SK-N-SH (cell line): Measurements from ENCODE around the gene ERLIN1. TPM values are rescaled to one million over a fixed set of nuclear protein-coding genes. Genes with fewer than 3 reads are reported as not detected.

Experiments
- CTCF ChIA-PET: fragments of 300-600, 350-600 bp; formaldehyde crosslinking; extraction: SDS; loops from one replicate; lab custom pipeline; 2021; lab: Yijun Ruan, JAX
- POLR2A ChIA-PET: fragments of 350-600 bp; sonication (Branson Sonifier 250); formaldehyde crosslinking; extraction: SDS; loops from one replicate; lab custom pipeline; 2020; ENCODE audit warnings: antibody characterized with exemption, inconsistent platforms; lab: Yijun Ruan, JAX
- DNase-seq: peaks from one replicate; pipeline ENCODE4 v3.0.0; 2012
- H2AFZ ChIP-seq: fragments of 200-600 bp; sonication (generic); 2 replicates; pipeline ENCODE4 v1.8.1; 2016; ENCODE audit warnings: antibody characterized with exemption, mild to moderate bottlenecking, low read depth
- H3F3A ChIP-seq: fragments of 200-600 bp; sonication (generic); replicated peaks from 2 replicates; pipeline ENCODE3; 2016; ENCODE audit warnings: antibody characterized with exemption, mild to moderate bottlenecking; ENCODE audit not compliant: insufficient read depth
- H3K27ac ChIP-seq, 2 experiments: fragments of 200-500 bp in 1 of 2; fragments of 200-600 bp in 1 of 2; sonication (Bioruptor generic) in 1 of 2; sonication (generic), shearing (Covaris generic) in 1 of 2; 2 replicates each; pipeline versions ENCODE4 v1.5.1 to v1.6.1; 2014 to 2016; ENCODE audit warnings: low read depth in 2 of 2, inconsistent platforms in 1 of 2, low read length in 1 of 2, mild to moderate bottlenecking in 1 of 2, mixed read lengths in 1 of 2
- H3K27me3 ChIP-seq: fragments of 200-600 bp; sonication (generic), shearing (Covaris generic); 2 replicates; pipeline ENCODE4 v1.6.1; 2016; ENCODE audit warnings: mixed run types; ENCODE audit not compliant: insufficient read depth
- H3K36me3 ChIP-seq, 2 experiments: fragments of 200-500 bp in 1 of 2; fragments of 200-600 bp in 1 of 2; sonication (Bioruptor generic) in 1 of 2; sonication (generic) in 1 of 2; replicated peaks in 1 of 2; 2 replicates each; pipeline versions ENCODE3 to v1.5.1; 2014 to 2016; ENCODE audit warnings: low read length in 1 of 2, mild to moderate bottlenecking in 1 of 2; ENCODE audit not compliant: insufficient read depth in 2 of 2, control insufficient read depth in 1 of 2
- H3K4me1 ChIP-seq, 2 experiments: fragments of 200-500 bp in 1 of 2; fragments of 200-600 bp in 1 of 2; sonication (Bioruptor generic) in 1 of 2; sonication (generic), shearing (Covaris generic) in 1 of 2; 2 replicates each; pipeline versions ENCODE4 v1.5.1 to v1.6.1; 2014 to 2016; ENCODE audit warnings: low read depth in 1 of 2, low read length in 1 of 2, mixed run types in 1 of 2; ENCODE audit not compliant: insufficient read depth in 2 of 2, control insufficient read depth in 1 of 2
- H3K4me2 ChIP-seq: fragments of 200-600 bp; sonication (generic), shearing (Covaris generic); 2 replicates; pipeline ENCODE4 v1.6.1; 2017; ENCODE audit warnings: mixed run types
- H3K4me3 ChIP-seq, 2 experiments: fragments of 200-500 bp in 1 of 2; fragments of 200-600 bp in 1 of 2; sonication (Bioruptor generic) in 1 of 2; sonication (generic), shearing (Covaris generic) in 1 of 2; 2 replicates each; pipeline versions ENCODE4 v1.5.1 to v1.8.1; 2014 to 2016; ENCODE audit warnings: low read depth in 2 of 2, inconsistent platforms in 1 of 2, low read length in 1 of 2, mild to moderate bottlenecking in 1 of 2, mixed read lengths in 1 of 2, moderate library complexity in 1 of 2
- H3K79me2 ChIP-seq: fragments of 200-600 bp; sonication (generic); 2 replicates; pipeline ENCODE4 v1.8.1; 2017; ENCODE audit warnings: mild to moderate bottlenecking; ENCODE audit not compliant: insufficient read depth
- H3K9ac ChIP-seq: fragments of 200-600 bp; sonication (generic); 2 replicates; pipeline ENCODE4 v1.6.1; 2017; ENCODE audit warnings: mixed run types
- H3K9me2 ChIP-seq: fragments of 200-600 bp; sonication (generic); 2 replicates; pipeline ENCODE4 v1.6.1; 2017; ENCODE audit warnings: mixed run types
- H3K9me3 ChIP-seq: fragments of 200-600 bp; sonication (generic); 2 replicates; pipeline ENCODE4 v1.6.1; 2017; ENCODE audit warnings: mixed run types, mild to moderate bottlenecking, moderate library complexity
- H4K20me1 ChIP-seq: fragments of 200-600 bp; sonication (generic); 2 replicates; pipeline ENCODE4 v1.6.1; 2017; ENCODE audit warnings: mild to moderate bottlenecking, mixed run types; ENCODE audit not compliant: insufficient read depth
- EP300 ChIP-seq, 2 experiments: IDR thresholded peaks; 2 replicates each; pipeline versions ENCODE4 v1.4.0 to v1.6.1; 2012; ENCODE audit warnings: borderline replicate concordance in 1 of 2, low read depth in 1 of 2, low read length in 1 of 2
- FOSL2 ChIP-seq: IDR thresholded peaks from 2 replicates; pipeline ENCODE4 v1.4.0; 2012; ENCODE audit warnings: low read depth, mild to moderate bottlenecking, moderate library complexity, borderline replicate concordance
- MEF2A ChIP-seq: IDR thresholded peaks from 2 replicates; pipeline ENCODE4 v1.4.0; 2012; ENCODE audit warnings: low read depth, borderline replicate concordance
- NFIC ChIP-seq: IDR thresholded peaks from 2 replicates; pipeline ENCODE4 v1.4.0; 2012; ENCODE audit warnings: borderline replicate concordance
- NRF1 ChIP-seq: IDR thresholded peaks from 2 replicates; pipeline ENCODE4 v1.6.1; 2012; ENCODE audit warnings: low read depth, mild to moderate bottlenecking, low read length
- POLR2AphosphoS5 ChIP-seq: IDR thresholded peaks from 2 replicates; pipeline ENCODE4 v1.6.1; 2012; ENCODE audit warnings: low read depth, low read length
- RFX5 ChIP-seq: IDR thresholded peaks from 2 replicates; pipeline ENCODE4 v1.6.1; 2012; ENCODE audit warnings: mild to moderate bottlenecking, improper control_type of control experiment, low read length
- RXRA ChIP-seq: IDR thresholded peaks from 2 replicates; pipeline ENCODE4 v1.4.0; 2012; ENCODE audit warnings: low read depth, mild to moderate bottlenecking, borderline replicate concordance
- SIN3A ChIP-seq: IDR thresholded peaks from 2 replicates; pipeline ENCODE4 v1.6.1; 2012; ENCODE audit warnings: low read depth, mild to moderate bottlenecking, low read length, moderate library complexity, borderline replicate concordance
- SMC3 ChIP-seq: IDR thresholded peaks from 2 replicates; pipeline ENCODE4 v1.6.1; 2012; ENCODE audit warnings: low read depth, low read length, improper control_type of control experiment
- TAF1 ChIP-seq: IDR thresholded peaks from 2 replicates; pipeline ENCODE4 v1.6.1; 2012; ENCODE audit warnings: low read depth, mild to moderate bottlenecking, low read length, moderate library complexity, borderline replicate concordance
- TCF12 ChIP-seq: IDR thresholded peaks from 2 replicates; pipeline ENCODE4 v1.4.0; 2012
- WGBS: methylation state at CpG from one replicate; pipeline ENCODE4 v1.1.6; 2017; ENCODE audit warnings: low lambda C conversion rate; 5-methylcytosine and 5-hydroxymethylcytosine counted together
- polyA plus RNA-seq, 3 experiments: library from polyadenylated mRNA; depleted of rRNA; stranded (reverse); fragments of >200 nt; gene quantifications; 2 replicates each; pipeline ENCODE4 v1.2.3, GENCODE V29; 2012
- TF ChIP-seq, protein P1 (sequence below): fragments of 150-350 bp; IDR thresholded peaks from 2 replicates; pipeline ENCODE4 v1.6.1; 2016; ENCODE audit warnings: mild to moderate bottlenecking, low read depth, low read length
- TF ChIP-seq, protein P2 (sequence below): IDR thresholded peaks from 2 replicates; pipeline ENCODE4 v1.4.0; 2012; ENCODE audit warnings: low read depth, borderline replicate concordance
- TF ChIP-seq, protein P3 (sequence below): fragments of 200-600 bp; sonication (generic); IDR thresholded peaks from 2 replicates; pipeline ENCODE4 v1.6.1; 2017; ENCODE audit warnings: antibody characterized with exemption, mild to moderate bottlenecking, moderate library complexity

The ERLIN1 gene
- polyA plus RNA-seq, 1 of the 3 experiments (the other 2 are of a cell fraction) = 43.8 TPM

DNA sequence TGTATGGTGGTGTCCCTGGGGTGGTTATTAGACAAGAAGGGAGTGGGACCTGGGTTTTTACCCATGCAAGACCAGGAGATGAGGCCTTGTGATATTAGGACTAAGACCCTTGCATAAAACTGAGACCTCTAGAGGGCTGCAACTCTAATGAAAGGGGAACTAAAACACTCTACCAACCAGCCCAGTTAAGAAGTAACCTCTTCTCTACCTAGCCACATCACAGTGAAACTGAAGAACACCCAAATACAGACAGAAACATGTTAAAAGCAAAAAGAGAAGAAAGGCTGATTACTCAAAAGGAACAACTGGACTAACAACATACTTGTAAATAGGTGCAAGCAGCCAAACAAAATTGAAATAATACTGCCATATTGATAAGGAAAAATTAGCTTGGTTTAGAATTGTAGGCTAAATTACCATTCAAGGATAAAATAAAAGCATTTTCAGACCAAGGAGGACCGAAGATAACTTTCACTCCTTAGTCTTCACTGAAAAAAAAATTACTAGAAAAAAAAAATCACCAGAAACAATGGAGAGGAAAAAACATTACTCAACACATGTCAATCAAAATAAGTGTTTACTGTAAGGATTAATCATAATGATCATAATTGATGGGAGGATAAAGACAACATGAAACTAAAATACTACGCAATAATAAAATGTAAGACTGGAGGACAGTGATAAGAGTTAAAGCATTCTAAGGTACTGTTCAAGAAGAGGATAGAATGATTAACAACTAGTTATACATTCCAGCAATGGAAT is 27.6 kb downstream of the ERLIN1 start:
- peaks cover 34% of the 10 kb centered on the region; the same call in 1 of the 2 replicates for H3K79me2 ChIP-seq
- ChIA-PET POLR2A (no interaction called here), CTCF (interaction anchor here (0.7 kb wide), 1 partner anchor 49 kb away, joined by 3 read pairs; no protein-coding TSS in a partner anchor)
- no peak overlapping the region for H3K27ac ChIP-seq
- no peak overlapping the region for H3K4me3 ChIP-seq
- no peaks in the 10 kb centered on the region for H3F3A ChIP-seq
- WGBS = 87% methylated on average over 2 of the region's 2 CpGs
- DNase-seq = no peak
- no peak overlapping the region for H3K9ac ChIP-seq
- no peak for TF ChIP-seq EP300 (IDR thresholded peaks at IDR 0.05; ENCODE audit: borderline replicate concordance in 1 of 2, low read depth in 1 of 2, low read length in 1 of 2)
- no peak overlapping the region for H2AFZ ChIP-seq
- H3K9me3 ChIP-seq = no peaks in the 10 kb centered on the region
- H3K9me2 ChIP-seq = no peaks in the 10 kb centered on the region
- H3K4me2 ChIP-seq = no peak overlapping the region
- peaks cover 73 to 75% of the 10 kb centered on the region in 2 experiments for H3K36me3 ChIP-seq
- H4K20me1 ChIP-seq = no peaks in the 10 kb centered on the region
- no peaks in the 10 kb centered on the region for H3K27me3 ChIP-seq
- H3K4me1 ChIP-seq = no peaks in the 10 kb centered on the region; a peak in 2 of 4 replicates

DNA sequence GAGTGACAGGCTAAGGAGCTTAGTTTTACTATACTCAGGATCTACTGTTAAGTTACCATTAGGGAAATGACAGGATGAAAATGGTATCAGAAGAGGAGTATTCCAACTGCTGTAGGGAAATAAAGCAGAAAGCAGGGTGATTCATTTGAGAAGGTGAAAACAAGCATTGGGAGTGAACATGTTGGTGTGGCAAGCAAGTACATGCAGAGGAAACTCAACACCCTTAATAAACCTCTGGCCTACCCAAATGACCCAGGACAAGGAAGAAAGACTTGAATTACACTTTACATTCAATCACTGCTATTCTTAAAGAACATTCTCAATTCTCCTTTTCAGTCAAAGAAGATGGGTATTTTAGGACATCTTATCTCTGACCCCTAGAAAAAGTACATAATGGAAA is 28.7 kb downstream of the ERLIN1 start:
- TF ChIP-seq TCF12 = no peak
- CTCF ChIA-PET = no interaction called here
- Histone ChIP-seq H3K4me2 (no peak overlapping the region), H3K36me3 (peaks cover 72 to 73% of the 10 kb centered on the region in 2 experiments), H3K79me2 (peaks cover 32% of the 10 kb centered on the region; the same call in 1 of the 2 replicates), H2AFZ (no peak overlapping the region), H3F3A (no peaks in the 10 kb centered on the region), H3K9ac (no peak overlapping the region), H4K20me1 (no peaks in the 10 kb centered on the region), H3K4me1 (no peaks in the 10 kb centered on the region; a peak in 2 of 4 replicates), H3K9me3 (no peaks in the 10 kb centered on the region), H3K27me3 (no peaks in the 10 kb centered on the region), H3K4me3 (no peak overlapping the region), H3K9me2 (no peaks in the 10 kb centered on the region), H3K27ac (no peak overlapping the region)
- POLR2A ChIA-PET = no interaction called here
- no peak for DNase-seq

DNA sequence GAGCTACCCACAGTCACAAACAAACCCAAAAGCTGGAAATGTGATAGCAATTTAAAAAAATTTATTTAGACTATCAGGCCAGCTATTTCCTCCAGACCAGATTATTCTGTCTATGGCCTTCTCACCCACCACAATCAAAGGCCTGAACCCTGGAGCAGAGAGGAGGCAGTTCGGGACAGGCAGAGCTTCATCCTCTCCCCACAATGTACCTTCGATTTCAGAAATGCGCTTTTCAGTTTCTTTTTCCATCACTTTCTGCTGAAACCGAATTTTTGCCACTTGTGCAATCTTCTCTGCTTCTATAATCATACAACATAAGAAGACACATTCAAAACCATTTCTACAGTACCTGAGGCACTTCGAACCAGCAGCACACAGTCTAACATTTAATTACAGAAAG is 29.9 kb downstream of the ERLIN1 start:
- Histone ChIP-seq H3K4me2 (no peak overlapping the region), H3K9me3 (no peaks in the 10 kb centered on the region), H3K27ac (no peak overlapping the region), H3K4me1 (no peaks in the 10 kb centered on the region; a peak in 2 of 4 replicates), H3K4me3 (no peak overlapping the region), H4K20me1 (no peaks in the 10 kb centered on the region), H3K36me3 (peaks cover 69 to 74% of the 10 kb centered on the region in 2 experiments), H3K79me2 (peaks cover 23% of the 10 kb centered on the region; the same call in 1 of the 2 replicates), H3F3A (no peaks in the 10 kb centered on the region), H3K27me3 (no peaks in the 10 kb centered on the region), H3K9me2 (no peaks in the 10 kb centered on the region), H3K9ac (no peak overlapping the region), H2AFZ (no peak overlapping the region)
- DNase-seq = no peak
- CTCF ChIA-PET = interaction anchor here (0.8 to 1.1 kb wide), 2 partner anchors 8 to 110 kb away, joined by 3 read pairs; no protein-coding TSS in a partner anchor
- POLR2A ChIA-PET = no interaction called here
- 95% methylated on average over 5 of the region's 5 CpGs for WGBS
- TF ChIP-seq EP300 (IDR thresholded peaks at IDR 0.05; ENCODE audit: borderline replicate concordance in 1 of 2, low read depth in 1 of 2, low read length in 1 of 2) = no peak
- TF ChIP-seq RFX5 = no peak
- TF ChIP-seq RXRA = no peak
- TF ChIP-seq, protein P1, sequence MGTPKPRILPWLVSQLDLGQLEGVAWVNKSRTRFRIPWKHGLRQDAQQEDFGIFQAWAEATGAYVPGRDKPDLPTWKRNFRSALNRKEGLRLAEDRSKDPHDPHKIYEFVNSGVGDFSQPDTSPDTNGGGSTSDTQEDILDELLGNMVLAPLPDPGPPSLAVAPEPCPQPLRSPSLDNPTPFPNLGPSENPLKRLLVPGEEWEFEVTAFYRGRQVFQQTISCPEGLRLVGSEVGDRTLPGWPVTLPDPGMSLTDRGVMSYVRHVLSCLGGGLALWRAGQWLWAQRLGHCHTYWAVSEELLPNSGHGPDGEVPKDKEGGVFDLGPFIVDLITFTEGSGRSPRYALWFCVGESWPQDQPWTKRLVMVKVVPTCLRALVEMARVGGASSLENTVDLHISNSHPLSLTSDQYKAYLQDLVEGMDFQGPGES = no peak
- no peak for TF ChIP-seq NRF1
- TF ChIP-seq FOSL2 = no peak
- TF ChIP-seq, protein P2, sequence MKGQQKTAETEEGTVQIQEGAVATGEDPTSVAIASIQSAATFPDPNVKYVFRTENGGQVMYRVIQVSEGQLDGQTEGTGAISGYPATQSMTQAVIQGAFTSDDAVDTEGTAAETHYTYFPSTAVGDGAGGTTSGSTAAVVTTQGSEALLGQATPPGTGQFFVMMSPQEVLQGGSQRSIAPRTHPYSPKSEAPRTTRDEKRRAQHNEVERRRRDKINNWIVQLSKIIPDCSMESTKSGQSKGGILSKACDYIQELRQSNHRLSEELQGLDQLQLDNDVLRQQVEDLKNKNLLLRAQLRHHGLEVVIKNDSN = no peak
- no peak for TF ChIP-seq SIN3A
- TF ChIP-seq POLR2AphosphoS5 = no peak
- TF ChIP-seq MEF2A = no peak
- no peak for TF ChIP-seq TAF1
- TF ChIP-seq, protein P3, sequence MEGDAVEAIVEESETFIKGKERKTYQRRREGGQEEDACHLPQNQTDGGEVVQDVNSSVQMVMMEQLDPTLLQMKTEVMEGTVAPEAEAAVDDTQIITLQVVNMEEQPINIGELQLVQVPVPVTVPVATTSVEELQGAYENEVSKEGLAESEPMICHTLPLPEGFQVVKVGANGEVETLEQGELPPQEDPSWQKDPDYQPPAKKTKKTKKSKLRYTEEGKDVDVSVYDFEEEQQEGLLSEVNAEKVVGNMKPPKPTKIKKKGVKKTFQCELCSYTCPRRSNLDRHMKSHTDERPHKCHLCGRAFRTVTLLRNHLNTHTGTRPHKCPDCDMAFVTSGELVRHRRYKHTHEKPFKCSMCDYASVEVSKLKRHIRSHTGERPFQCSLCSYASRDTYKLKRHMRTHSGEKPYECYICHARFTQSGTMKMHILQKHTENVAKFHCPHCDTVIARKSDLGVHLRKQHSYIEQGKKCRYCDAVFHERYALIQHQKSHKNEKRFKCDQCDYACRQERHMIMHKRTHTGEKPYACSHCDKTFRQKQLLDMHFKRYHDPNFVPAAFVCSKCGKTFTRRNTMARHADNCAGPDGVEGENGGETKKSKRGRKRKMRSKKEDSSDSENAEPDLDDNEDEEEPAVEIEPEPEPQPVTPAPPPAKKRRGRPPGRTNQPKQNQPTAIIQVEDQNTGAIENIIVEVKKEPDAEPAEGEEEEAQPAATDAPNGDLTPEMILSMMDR = no peak
- TF ChIP-seq NFIC = no peak
- TF ChIP-seq SMC3 = no peak
